ENCODE results near the gene ZNF778. TPM values are rescaled to one million over a fixed set of nuclear protein-coding genes. Genes with fewer than 3 reads are reported as not detected.

ZNF778 gene
- total RNA-seq, 1 donor from 2014 or later, result 21.5 TPM

- no peak overlapping the region for H3K27ac Mint-ChIP-seq
- H3K36me3 Mint-ChIP-seq, result no peaks in the 10 kb centered on the region
- Histone ChIP-seq H4K20me1 (ENCODE audit: low read depth) (peaks cover 19% of the 10 kb centered on the region), H3K9ac (no peak overlapping the region), H3K4me3 (no peak overlapping the region), H3K9me3 (ENCODE audit: low read depth) (no peaks in the 10 kb centered on the region), H3K27me3 (peaks cover 85% of the 10 kb centered on the region), H3K79me2 (ENCODE audit: low read depth) (no peaks in the 10 kb centered on the region), H2AFZ (replicated peaks) (no peak overlapping the region), H3K4me2 (no peak overlapping the region), H3K27ac (no peak overlapping the region), H3K4me1 (peaks cover 10% of the 10 kb centered on the region), H3K36me3 (no peaks in the 10 kb centered on the region), H3F3A (ENCODE audit: low read depth) (peaks cover 17% of the 10 kb centered on the region)
- H3K27me3 Mint-ChIP-seq (ENCODE audit: insufficient read depth, low read depth), result peaks cover 33% of the 10 kb centered on the region
- peak overlapping the region; percentile 63 for H3K4me3 Mint-ChIP-seq
- peaks cover 10% of the 10 kb centered on the region for H3K4me1 Mint-ChIP-seq
- DNase-seq (ENCODE audit: low spot score), result no peak
- H3K9me3 Mint-ChIP-seq, result peaks cover 9% of the 10 kb centered on the region
- no peak for TF ChIP-seq EZH2phosphoT487 (IDR thresholded peaks at IDR 0.05)
Observed at GRCh38 chr16:89199241-89200123, 18.0 kb upstream of the ZNF778 start.

- Histone ChIP-seq H4K20me1 (ENCODE audit: low read depth) (peaks cover 19% of the 10 kb centered on the region), H3K27ac (no peak within 1 kb of the TSS), H3K79me2 (ENCODE audit: low read depth) (no peaks in the 10 kb centered on the region), H3F3A (ENCODE audit: low read depth) (peaks cover 17% of the 10 kb centered on the region), H2AFZ (replicated peaks) (peak within 1 kb of the TSS; percentile 42), H3K9ac (no peak within 1 kb of the TSS), H3K4me2 (peak within 1 kb of the TSS; percentile 83), H3K4me1 (peaks cover 10% of the 10 kb centered on the region), H3K9me3 (ENCODE audit: low read depth) (no peaks in the 10 kb centered on the region), H3K27me3 (peaks cover 85% of the 10 kb centered on the region), H3K36me3 (no peaks in the 10 kb centered on the region), H3K4me3 (peak within 1 kb of the TSS; percentile 51)
- TF ChIP-seq EZH2 (IDR thresholded peaks at IDR 0.05), result peak; percentile 58
- TF ChIP-seq EZH2phosphoT487 (IDR thresholded peaks at IDR 0.05), result no peak
- peak within 1 kb of the TSS; percentile 80 for H3K4me3 Mint-ChIP-seq
- H3K36me3 Mint-ChIP-seq, result no peaks in the 10 kb centered on the region
- no peak within 1 kb of the TSS for H3K27ac Mint-ChIP-seq
- DNase-seq (ENCODE audit: low spot score), result peak; percentile 27
- H3K27me3 Mint-ChIP-seq (ENCODE audit: insufficient read depth, low read depth), result peaks cover 36% of the 10 kb centered on the region
- H3K9me3 Mint-ChIP-seq, result peaks cover 9% of the 10 kb centered on the region
- H3K4me1 Mint-ChIP-seq, result peaks cover 10% of the 10 kb centered on the region
Observed at GRCh38 chr16:89200124-89200849, 17.2 kb upstream of the ZNF778 start, which contains the start of gene SLC22A31. TSS of gene SLC22A31 (minus strand) at chr16:89200537. CDS start at chr16:89200501, 36 bp downstream.

GRCh38 chr16:89200850-89201411 lies 16.6 kb upstream of the ZNF778 start:
- TF ChIP-seq EZH2phosphoT487 (IDR thresholded peaks at IDR 0.05) (peak; percentile 96), EZH2 (IDR thresholded peaks at IDR 0.05) (peak; percentile 98), CTCF (IDR thresholded peaks at IDR 0.05) (no peak)
- H3K36me3 Mint-ChIP-seq, result no peaks in the 10 kb centered on the region
- no peak overlapping the region for H3K9ac ChIP-seq
- H3K36me3 ChIP-seq, result no peaks in the 10 kb centered on the region
- H3K9me3 ChIP-seq (ENCODE audit: low read depth), result no peaks in the 10 kb centered on the region
- H3K4me1 Mint-ChIP-seq, result peaks cover 10% of the 10 kb centered on the region
- peaks cover 36% of the 10 kb centered on the region for H3K27me3 Mint-ChIP-seq (ENCODE audit: insufficient read depth, low read depth)
- H3K79me2 ChIP-seq (ENCODE audit: low read depth), result no peaks in the 10 kb centered on the region
- H3K27me3 ChIP-seq, result peaks cover 82% of the 10 kb centered on the region
- H3K9me3 Mint-ChIP-seq, result peaks cover 9% of the 10 kb centered on the region
- no peak overlapping the region for H3K27ac Mint-ChIP-seq
- H3F3A ChIP-seq (ENCODE audit: low read depth), result peaks cover 17% of the 10 kb centered on the region
- peak overlapping the region; percentile 83 for H3K4me2 ChIP-seq
- DNase-seq (ENCODE audit: low spot score), result peak; percentile 66
- peak overlapping the region; percentile 80 for H3K4me3 Mint-ChIP-seq
- peaks cover 19% of the 10 kb centered on the region for H4K20me1 ChIP-seq (ENCODE audit: low read depth)
- peaks cover 10% of the 10 kb centered on the region for H3K4me1 ChIP-seq
- H3K4me3 ChIP-seq, result peak overlapping the region; percentile 51
- no peak overlapping the region for H3K27ac ChIP-seq
- H2AFZ ChIP-seq (replicated peaks), result peak overlapping the region; percentile 42

All from neural progenitor cell (in vitro differentiated cells).